HG03175 (cell line): ENCODE results near the gene RAB3A.

Experiments
- ATAC-seq: cut with Tn5 transposase; IDR thresholded peaks from one replicate; pipeline ENCODE4 v1.9.1; 2021; ENCODE audit warnings: mild to moderate bottlenecking, moderate library complexity; ENCODE audit not compliant: unreplicated experiment

Gene RAB3A

DNA sequence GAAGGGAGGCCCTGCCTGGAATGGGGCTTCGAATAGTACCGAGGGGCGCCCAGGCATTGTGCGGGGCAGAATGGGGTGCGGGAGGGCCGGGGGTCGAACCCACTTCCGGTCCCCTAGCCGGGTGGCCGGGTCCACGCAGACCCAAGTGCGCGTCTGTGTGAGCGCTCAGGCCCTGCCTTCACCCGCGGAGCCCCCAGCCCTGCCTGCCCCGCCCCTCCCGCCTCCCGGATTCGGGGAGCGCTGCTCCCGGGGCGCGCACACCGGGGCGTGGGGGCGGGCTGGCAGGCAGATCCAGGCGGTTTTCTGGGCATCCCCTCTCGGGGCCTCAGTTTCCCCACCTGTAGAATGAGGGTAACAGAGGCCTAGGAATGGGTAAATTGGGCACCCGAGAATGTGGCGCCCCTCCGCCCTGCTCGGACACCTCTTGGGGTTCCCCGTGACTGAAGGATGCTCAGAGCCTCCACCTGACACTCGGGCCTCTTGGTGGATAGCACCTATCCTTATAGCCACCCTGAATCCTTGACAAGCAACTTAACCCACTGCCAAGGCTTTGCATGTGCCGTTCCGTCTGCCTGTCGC lies 50.2 kb downstream of the RAB3A start:
- ATAC-seq = no peak

DNA sequence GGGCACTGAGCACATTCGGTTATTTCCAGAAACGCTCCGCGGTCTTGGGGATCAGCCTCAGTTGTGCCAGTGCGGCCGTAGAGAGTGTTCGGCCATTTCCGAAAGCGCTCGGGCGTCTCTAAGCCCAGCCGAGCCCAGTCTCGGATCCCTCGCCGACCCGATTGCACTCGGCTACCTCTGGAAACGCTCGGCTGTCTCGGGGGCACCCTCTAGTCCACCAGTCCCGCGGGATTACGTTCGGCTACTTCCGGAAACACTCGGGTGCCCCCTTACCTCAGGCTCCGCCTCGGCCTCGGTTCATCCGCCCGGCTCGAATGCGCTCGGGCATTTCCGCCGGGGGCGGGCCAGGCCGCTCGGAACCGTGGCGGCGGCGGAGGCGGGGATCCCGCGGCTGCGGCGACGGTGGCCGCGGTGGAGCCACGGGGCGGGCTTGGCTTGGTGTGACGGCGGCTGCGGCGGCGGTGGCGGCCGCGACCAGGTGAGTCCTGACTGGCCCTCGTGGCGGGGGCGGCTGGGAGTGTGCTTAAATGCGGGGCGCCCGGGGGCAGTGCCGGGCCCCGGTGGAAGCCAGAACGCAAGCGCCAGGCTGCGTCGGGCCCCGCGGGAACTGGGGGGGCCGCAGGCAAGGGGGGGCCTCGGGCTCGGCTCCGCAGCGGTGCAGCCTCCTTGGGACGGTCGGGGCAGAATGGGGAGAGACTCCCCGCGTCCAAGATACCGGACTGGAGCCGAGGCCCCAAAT lies 50.9 kb downstream of the RAB3A start, which contains the start of gene PIK3R2:
TSS of gene PIK3R2 (plus strand) at position 347 of the 739 bp plus-strand sequence. CDS start 2,717 bp downstream, outside the sequence.
- peak; percentile 74 for ATAC-seq

DNA sequence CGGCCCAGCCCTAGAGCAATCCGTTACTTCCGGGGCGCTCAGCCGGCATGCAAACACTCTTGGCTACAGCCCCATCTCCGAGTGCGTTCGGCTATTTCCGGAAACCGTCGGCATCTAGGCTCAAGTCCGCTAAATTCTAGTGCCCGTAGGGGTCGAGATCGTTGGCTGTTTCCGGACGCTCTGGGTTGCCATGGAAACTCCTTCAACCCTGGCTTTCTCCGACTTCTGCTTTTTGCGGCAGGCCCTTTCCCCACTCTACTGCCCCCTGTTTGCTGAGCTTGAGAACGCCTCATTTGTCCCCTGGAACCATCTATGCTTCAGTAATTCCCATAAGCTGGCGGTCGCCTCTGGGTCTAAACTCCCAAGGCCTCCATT lies 51.4 kb downstream of the RAB3A start:
- peak; percentile 72 for ATAC-seq

DNA sequence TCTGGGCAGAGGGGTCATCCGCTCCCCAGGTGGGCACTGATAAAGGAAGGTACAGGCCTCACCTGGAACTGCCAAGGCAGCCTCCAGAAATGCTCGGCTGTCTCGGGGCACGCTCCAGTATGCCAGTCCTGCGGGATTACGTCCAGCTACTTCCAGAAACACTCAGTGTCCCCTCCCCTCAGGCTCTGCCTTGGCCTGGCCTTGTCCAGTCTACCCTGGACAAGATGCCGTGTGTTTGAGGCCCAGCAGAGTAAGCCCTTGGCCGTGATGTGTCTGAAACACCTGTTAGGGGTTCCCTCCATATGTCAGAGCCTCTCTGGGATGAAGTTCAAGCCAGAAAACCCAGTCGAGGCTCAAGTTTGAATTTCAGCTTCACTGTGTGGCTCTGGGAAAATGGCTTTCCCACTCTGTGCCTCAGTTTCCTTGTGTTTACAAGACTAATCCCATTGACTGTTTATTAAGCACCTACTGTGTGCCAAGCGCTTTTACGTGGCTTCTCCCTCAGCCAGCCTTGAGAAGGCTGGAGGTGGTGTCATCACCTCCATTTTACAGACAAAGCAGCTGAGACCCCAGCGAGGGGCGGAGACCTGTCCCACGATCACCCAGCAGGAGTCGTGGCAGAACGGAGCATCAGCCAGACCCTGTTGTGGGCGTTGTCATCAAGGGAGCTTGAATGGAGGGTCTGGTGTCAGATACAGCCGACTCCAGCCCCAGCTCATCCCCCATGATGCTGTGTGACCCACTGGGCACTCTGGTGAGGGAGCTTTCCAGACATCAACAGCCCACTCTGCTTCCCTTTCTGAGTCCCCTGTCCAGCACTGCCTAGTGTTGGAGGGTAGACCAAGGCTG lies 52.8 kb downstream of the RAB3A start:
- ATAC-seq = no peak

DNA sequence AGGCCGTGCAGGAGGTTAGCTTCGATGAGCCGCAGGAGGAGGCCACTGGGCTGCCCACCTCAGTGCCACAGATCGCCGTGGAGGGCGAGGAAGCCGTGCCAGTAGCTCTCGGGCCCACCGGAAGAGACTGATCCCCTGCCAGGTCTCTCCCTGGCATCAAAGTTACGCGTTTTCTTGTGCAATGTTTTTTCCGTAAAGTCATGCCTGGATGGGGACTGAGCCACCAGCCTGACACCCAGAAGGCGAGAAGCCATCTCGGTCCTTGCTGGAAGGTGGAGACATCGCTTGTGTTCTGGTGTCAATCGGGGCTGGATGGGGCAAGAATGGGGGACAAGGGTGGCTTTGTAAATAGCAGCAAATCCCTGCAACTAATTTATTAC lies 54.3 kb downstream of the RAB3A start:
- no peak for ATAC-seq

DNA sequence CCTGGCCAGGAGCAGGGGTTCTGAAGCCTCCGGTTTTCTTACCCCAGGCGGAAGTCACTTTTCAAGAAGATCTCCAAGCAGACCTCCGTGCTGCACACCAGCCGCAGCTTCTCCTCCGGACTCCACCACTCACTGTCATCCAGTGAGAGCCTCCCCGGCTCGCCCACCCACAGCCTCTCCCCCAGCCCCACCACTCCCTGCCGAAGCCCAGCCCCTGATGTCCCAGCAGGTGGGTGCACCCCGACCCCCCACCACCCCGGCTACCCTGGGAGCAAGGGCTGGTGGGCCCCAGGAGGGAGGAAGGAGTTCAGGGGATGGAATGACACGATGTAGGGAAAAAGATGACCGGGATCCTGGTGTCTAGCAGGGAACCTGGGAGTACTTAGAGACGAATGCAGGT lies 56.4 kb downstream of the RAB3A start:
- no peak for ATAC-seq
